Aortic smooth muscle cell (primary cell): ENCODE measurements around the gene PLEKHH1. TPM values are rescaled to one million over a fixed set of nuclear protein-coding genes. Genes with fewer than 3 reads are reported as not detected.

Experiments used
- total RNA-seq: library from RNA; depleted of rRNA; stranded (reverse); fragments of >200 nt; gene quantifications from 2 replicates; pipeline ENCODE4 v1.2.3, GENCODE V29; 2014

Gene PLEKHH1
- total RNA-seq = 0.19 and 0.26 TPM in 2 replicates

DNA sequence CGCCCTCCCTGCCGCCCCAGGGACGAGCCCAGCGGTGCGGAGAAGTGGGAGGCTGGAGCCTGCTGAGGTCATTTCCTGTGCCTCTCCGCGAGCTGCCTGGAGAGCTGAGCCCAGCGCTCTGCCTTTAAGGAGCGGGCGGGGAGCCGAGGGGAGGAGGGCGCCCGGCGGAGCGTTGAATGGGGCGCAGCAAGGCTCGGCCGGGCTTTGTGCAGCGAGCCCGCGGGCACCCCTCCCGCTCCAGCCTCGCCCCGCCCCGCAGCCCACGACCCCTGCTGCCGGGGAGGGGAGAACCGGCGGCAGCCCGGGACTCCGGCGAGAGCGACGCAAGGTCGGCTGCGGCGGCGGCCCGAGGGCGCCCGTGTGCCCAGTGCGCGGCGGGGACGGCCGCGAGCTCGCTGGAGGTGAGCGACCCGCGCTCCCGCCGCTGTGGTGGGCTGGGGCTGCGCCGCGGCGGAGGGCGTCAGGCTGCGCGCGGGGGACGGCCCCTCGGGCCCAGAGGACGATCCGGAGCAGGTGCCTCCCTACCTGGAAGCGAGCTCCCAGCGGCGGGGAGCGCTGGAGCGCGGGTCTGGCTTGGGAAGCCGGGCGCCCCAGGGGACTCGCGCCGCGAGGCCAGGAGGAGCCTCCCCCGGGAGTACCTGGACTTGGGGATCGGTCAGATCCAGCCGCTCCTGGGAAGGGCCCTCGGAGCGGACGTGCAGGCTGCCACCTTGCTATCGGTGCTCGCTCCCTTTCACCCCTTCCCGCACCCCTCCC is at the start of gene PLEKHH1:
PLEKHH1 (plus strand) TSS at position 293 of the 756 bp plus-strand sequence. CDS start 8,578 bp downstream, outside the sequence.

DNA sequence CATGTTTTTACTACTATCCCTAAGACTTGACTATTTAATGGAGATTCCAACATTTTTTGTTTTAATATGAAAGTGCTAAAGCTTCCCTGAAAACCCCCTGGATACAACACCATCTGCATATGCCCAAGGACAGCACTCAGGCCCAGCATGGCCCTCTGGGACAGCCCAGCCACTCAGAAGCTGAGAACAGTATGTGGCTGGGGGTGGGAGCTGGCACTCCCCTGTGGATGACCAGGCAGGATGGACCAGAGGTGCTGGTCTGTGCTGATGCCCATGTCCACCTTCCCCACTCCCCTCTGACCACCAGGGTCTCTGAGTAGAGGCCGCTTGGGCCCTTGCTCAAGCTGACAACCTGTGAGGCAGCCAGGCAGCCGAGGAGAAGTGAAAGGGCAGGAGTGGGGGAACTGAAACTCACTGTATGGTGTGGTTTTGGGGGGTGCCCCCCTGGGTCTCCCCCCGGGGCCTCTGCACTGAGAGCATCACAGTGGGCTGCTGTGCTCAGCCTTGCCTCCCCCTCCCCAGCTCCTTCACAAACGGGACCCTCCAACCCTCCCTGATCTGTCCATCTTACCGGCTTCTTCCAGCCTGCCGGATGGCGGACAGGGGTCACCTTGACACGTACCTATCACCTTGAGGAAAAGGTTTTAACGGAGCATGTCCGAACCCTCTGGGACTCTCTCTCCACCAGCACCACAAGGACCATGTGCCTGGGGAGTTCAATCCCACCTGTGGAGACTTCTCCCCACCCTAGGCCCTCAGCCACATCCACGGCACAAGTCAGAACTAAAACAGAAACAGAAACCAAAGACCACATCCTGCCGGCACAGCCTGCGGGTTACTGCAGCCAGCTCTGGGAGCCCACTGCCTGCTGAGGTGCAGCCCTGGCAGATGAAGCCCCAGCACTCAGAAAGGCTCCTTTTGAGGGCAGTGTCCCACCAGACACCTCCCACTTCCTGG is 44.9 kb upstream of the PLEKHH1 start, which contains the start of gene TMEM229B:
TMEM229B (minus strand) TSS at position 785 of the 957 bp plus-strand sequence. CDS start 14,798 bp downstream, outside the sequence.

DNA sequence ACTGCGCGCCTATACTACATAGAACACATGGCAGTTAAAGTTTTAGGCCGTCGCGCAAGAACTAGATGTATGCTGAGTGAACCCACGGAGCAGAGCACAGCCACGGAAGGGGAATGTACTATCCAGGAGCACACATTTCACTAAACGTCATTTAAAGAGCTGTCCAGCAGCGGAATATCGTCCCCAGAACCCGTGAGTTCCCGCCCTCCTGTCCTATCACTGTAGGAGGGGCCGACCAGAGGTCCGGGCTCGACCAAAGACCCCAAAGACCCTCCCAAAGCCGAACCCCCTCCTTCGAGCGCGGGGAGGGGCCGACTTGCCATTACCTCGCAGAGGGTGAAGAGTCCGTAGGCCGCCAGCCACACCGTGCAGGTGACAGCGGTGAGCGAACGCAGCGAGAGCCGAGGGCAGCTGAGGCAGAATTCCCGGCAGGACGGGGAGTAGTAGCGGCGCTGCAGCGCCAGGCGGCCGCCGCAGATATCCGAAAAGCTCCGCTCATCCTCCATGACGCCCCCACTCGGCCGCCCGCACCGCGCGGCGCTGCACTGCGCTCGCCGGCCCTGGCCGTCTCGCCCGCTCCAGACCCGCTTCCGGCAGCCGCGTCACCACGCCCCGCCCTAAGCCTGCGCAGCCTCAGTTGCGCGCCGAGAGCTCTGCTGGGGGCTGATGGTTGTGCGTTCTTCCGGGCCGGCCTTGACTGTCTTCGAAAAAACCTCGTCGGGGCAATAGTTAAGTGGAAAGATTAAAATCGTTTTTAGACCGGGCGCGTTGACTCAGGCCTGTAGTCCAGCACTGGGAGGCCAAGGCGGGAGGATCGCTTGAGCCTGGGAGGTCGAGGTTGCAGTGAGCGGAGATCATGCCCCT is 66.8 kb downstream of the PLEKHH1 start, which contains the start of gene PIGH:
PIGH (minus strand) TSS at position 571 of the 864 bp plus-strand sequence; CDS start at position 506, 65 bp downstream.

DNA sequence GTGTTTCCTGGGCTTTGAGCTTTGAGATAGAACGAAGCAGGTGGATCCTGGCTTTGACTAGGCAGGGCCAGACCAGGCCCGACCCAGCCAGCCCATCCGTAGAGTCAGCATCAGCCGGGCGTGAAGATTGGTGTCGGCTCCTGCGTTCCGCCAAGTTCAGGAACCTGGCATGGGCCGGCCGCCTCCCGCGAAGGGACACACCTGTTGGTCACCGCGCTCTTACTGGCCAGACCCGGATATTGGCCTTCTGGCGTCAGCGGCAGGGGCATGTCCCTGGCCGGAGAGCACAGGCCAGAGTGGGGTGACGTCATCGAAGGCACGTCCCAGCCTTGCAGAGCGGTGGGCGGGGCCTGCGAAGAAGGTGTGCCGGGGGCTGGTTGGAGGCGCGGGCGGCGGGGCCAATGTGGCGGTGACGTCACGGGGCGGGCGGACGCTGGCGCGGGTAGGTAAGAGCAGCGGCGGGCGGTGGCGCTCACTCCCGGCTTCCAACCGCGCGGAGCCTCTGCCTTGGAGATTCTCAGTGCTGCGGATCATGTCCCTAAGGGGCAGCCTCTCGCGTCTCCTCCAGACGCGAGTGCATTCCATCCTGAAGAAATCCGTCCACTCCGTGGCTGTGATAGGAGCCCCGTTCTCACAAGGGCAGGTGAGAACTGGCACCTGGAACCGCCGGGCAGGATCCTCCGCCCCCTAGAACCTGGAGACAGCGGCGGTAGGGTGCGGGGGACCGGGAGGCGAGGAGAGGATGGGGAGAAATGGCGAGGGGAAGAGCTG is 86.5 kb downstream of the PLEKHH1 start, which contains the start of gene ARG2:
ARG2 (plus strand) TSS at position 475 of the 771 bp plus-strand sequence; CDS start at position 533, 58 bp downstream.

Other genes with a start within 250 kb of the PLEKHH1 start
- 151 and 158 TPM in 2 replicates for gene ATP6V1D, start 173.5 kb upstream of the PLEKHH1 start, total RNA-seq
- 223 and 261 TPM in 2 replicates for gene EIF2S1, start 173.0 kb upstream of the PLEKHH1 start, total RNA-seq
- gene PLEK2, start 121.1 kb upstream of the PLEKHH1 start, total RNA-seq = 2.2 and 2.9 TPM in 2 replicates
- 1.1 and 1.2 TPM in 2 replicates for gene TMEM229B, start 44.6 kb upstream of the PLEKHH1 start, total RNA-seq
- 10.1 and 12.3 TPM in 2 replicates for gene PIGH, start 67.0 kb downstream of the PLEKHH1 start, total RNA-seq
- gene ARG2, start 86.6 kb downstream of the PLEKHH1 start, total RNA-seq = 4.0 and 5.4 TPM in 2 replicates
- 85.9 and 94.6 TPM in 2 replicates for gene VTI1B, start 141.3 kb downstream of the PLEKHH1 start, total RNA-seq
- 98.8 and 125 TPM in 2 replicates for gene RDH11, start 162.5 kb downstream of the PLEKHH1 start, total RNA-seq
- not detected in 2 replicates for gene RDH12, start 168.6 kb downstream of the PLEKHH1 start, total RNA-seq